Measurements from ENCODE around the gene TMEM175.

GRCh38 chr4:962231-963208 lies 30.3 kb downstream of the TMEM175 start:
- TF ChIP-seq, protein P1, sequence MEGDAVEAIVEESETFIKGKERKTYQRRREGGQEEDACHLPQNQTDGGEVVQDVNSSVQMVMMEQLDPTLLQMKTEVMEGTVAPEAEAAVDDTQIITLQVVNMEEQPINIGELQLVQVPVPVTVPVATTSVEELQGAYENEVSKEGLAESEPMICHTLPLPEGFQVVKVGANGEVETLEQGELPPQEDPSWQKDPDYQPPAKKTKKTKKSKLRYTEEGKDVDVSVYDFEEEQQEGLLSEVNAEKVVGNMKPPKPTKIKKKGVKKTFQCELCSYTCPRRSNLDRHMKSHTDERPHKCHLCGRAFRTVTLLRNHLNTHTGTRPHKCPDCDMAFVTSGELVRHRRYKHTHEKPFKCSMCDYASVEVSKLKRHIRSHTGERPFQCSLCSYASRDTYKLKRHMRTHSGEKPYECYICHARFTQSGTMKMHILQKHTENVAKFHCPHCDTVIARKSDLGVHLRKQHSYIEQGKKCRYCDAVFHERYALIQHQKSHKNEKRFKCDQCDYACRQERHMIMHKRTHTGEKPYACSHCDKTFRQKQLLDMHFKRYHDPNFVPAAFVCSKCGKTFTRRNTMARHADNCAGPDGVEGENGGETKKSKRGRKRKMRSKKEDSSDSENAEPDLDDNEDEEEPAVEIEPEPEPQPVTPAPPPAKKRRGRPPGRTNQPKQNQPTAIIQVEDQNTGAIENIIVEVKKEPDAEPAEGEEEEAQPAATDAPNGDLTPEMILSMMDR (IDR thresholded peaks at IDR 0.05), result no peak
- no peak for TF ChIP-seq POLR2A (IDR thresholded peaks at IDR 0.05)

Data from tibial nerve (tissue), 3 donors.